Endothelial cell of umbilical vein (primary cell): ENCODE measurements around the gene NDUFS6. TPM values are rescaled to one million over a fixed set of nuclear protein-coding genes. Genes with fewer than 3 reads are reported as not detected.

ENCODE experiments used
- BruUV-seq: library from RNA; stranded (reverse); fragments of 400-500 nt; replicated peaks from 2 replicates; lab custom pipeline; 2021; lab: Mats Ljungman, UMichigan
- CTCF ChIA-PET: fragments of 300-600, 350-600 bp; sonication (Branson Sonifier 250); formaldehyde crosslinking; loops from one replicate; lab custom pipeline; 2021; ENCODE audit warnings: antibody characterized with exemption, inconsistent platforms; lab: Charles Lee
- POLR2A ChIA-PET: fragments of 300-600, 350-600 bp; sonication (Branson Sonifier 250); formaldehyde crosslinking; loops from one replicate; lab custom pipeline; 2021; ENCODE audit warnings: antibody characterized with exemption, inconsistent platforms; lab: Charles Lee
- DNase-seq: peaks from one replicate; pipeline ENCODE4 v3.0.0-alpha.2; 2011; ENCODE audit warnings: low read depth, low spot score
- FAIRE-seq: peaks from 2 replicates; lab custom pipeline; 2011; peaks lifted over from hg19 to GRCh38; lab: Jason Lieb, UNC
- H2AFZ ChIP-seq: 2 replicates; pipeline ENCODE4 v1.6.0; 2012; ENCODE audit warnings: low read depth, low read length, control low read depth, inconsistent platforms
- H3K27ac ChIP-seq: 2 replicates; pipeline ENCODE4 v1.5.1; 2011; ENCODE audit warnings: low read depth, mild to moderate bottlenecking, control low read depth, low read length, moderate library complexity; ENCODE audit not compliant: insufficient read depth
- H3K27me3 ChIP-seq, 2 experiments: 2 replicates each; pipeline versions ENCODE4 v1.6.0 to v1.6.1; 2011; ENCODE audit warnings: low read length in 2 of 2, mixed read lengths in 1 of 2; ENCODE audit not compliant: control insufficient read depth in 2 of 2, insufficient read depth in 2 of 2
- H3K36me3 ChIP-seq, 2 experiments: 2 replicates in 1 of 2; 3 replicates in 1 of 2; pipeline ENCODE4 v1.5.1; 2011; ENCODE audit warnings: low read length in 2 of 2, mild to moderate bottlenecking in 1 of 2, moderate library complexity in 1 of 2; ENCODE audit not compliant: control insufficient read depth in 2 of 2, insufficient read depth in 2 of 2; ENCODE audit errors: extremely low read depth in 1 of 2
- H3K4me1 ChIP-seq: 3 replicates; pipeline ENCODE4 v1.5.1; 2011; ENCODE audit warnings: mild to moderate bottlenecking, low read length; ENCODE audit not compliant: control insufficient read depth, insufficient read depth; ENCODE audit errors: extremely low read depth
- H3K4me2 ChIP-seq: 2 replicates; pipeline ENCODE4 v1.6.1; 2011; ENCODE audit warnings: low read length, control low read depth, mixed read lengths; ENCODE audit not compliant: insufficient read depth
- H3K4me3 ChIP-seq, 3 experiments: fragments of 200-600 bp in 1 of 3; sonication (generic), shearing (Covaris generic) in 1 of 3; replicated peaks in 1 of 3; 2 replicates each; pipeline ENCODE4 v1.5.1; 2011 to 2016; ENCODE audit warnings: control low read depth in 3 of 3, low read length in 3 of 3, mild to moderate bottlenecking in 2 of 3, inconsistent platforms in 1 of 3, low read depth in 1 of 3, moderate library complexity in 1 of 3; ENCODE audit not compliant: insufficient read depth in 1 of 3
- H3K79me2 ChIP-seq: 2 replicates; pipeline ENCODE4 v1.6.0; 2012; ENCODE audit warnings: low read length, inconsistent platforms; ENCODE audit not compliant: control insufficient read depth, insufficient read depth
- H3K9ac ChIP-seq: replicated peaks from 2 replicates; pipeline ENCODE3; 2011; ENCODE audit warnings: low read length, control low read depth; ENCODE audit not compliant: insufficient read depth; ENCODE audit errors: extremely low read depth
- H3K9me1 ChIP-seq: replicated peaks from 3 replicates; pipeline ENCODE4 v1.6.0; 2011; ENCODE audit warnings: mild to moderate bottlenecking, low read length; ENCODE audit not compliant: control insufficient read depth, insufficient read depth; ENCODE audit errors: extremely low read depth
- H3K9me3 ChIP-seq: replicated peaks from 2 replicates; pipeline ENCODE4 v1.5.1; 2012; ENCODE audit warnings: low read length, inconsistent platforms; ENCODE audit not compliant: control insufficient read depth, insufficient read depth
- H4K20me1 ChIP-seq: replicated peaks from 2 replicates; pipeline ENCODE3; 2011; ENCODE audit warnings: mild to moderate bottlenecking, low read length; ENCODE audit not compliant: control insufficient read depth, insufficient read depth; ENCODE audit errors: extremely low read depth
- CTCF ChIP-seq, 2 donors: IDR thresholded peaks; 1 replicate in 1 of 2; 2 replicates in 1 of 2; pipeline ENCODE4 v1.5.1; 2011; ENCODE audit warnings: low read length in 2 of 2, mild to moderate bottlenecking in 2 of 2, moderate library complexity in 2 of 2, control low read depth in 1 of 2, inconsistent platforms in 1 of 2, low read depth in 1 of 2; ENCODE audit not compliant: insufficient read depth in 1 of 2; ENCODE audit errors: extremely low read depth in 1 of 2
- EZH2 ChIP-seq: IDR thresholded peaks from 2 replicates; pipeline ENCODE4 v1.6.1; 2012; ENCODE audit warnings: borderline replicate concordance, low read depth, mild to moderate bottlenecking, moderate library complexity, low read length, inconsistent platforms; ENCODE audit not compliant: severe bottlenecking
- FOS ChIP-seq: IDR thresholded peaks from 2 replicates; pipeline ENCODE4 v1.6.1; 2011; ENCODE audit warnings: mild to moderate bottlenecking, low read length, moderate library complexity, borderline replicate concordance; ENCODE audit not compliant: insufficient read depth
- GATA2 ChIP-seq: IDR thresholded peaks from 2 replicates; pipeline ENCODE4 v1.7.0; 2011; ENCODE audit warnings: low read depth, mild to moderate bottlenecking, moderate library complexity, mixed read lengths, low read length; ENCODE audit not compliant: insufficient read length, insufficient read depth
- MYC ChIP-seq: IDR thresholded peaks from one replicate; pipeline ENCODE4 v1.6.1; 2011; ENCODE audit warnings: mild to moderate bottlenecking, low read depth, low read length
- POLR2A ChIP-seq: IDR thresholded peaks from 2 replicates; pipeline ENCODE4 v1.6.1; 2012; ENCODE audit warnings: low read depth, mild to moderate bottlenecking, control low read depth, low read length
- POLR2AphosphoS5 ChIP-seq: IDR thresholded peaks from 2 replicates; pipeline ENCODE4 v1.6.1; 2012; ENCODE audit warnings: low read depth, mild to moderate bottlenecking, control low read depth, low read length, moderate library complexity; ENCODE audit not compliant: insufficient read depth
- dilution Hi-C: fragments of 300-500 bp; cut with MboI; formaldehyde crosslinking; loops from one replicate; pipeline ENCODE4 v1.15.0; 2019; ENCODE audit warnings: low sequenced_read_pairs; ENCODE audit not compliant: extremely low pct_ligation_motif_present
- intact Hi-C: fragments of 100-400 bp; cut with micrococcal nuclease; formaldehyde crosslinking; loops from one replicate; pipeline ENCODE4 v1.10.0; 2022
- polyA plus RNA-seq, 4 experiments: library from polyadenylated mRNA; depleted of rRNA in 3 of 4; stranded (reverse) in 3 of 4; unstranded in 1 of 4; fragments of >200 nt; gene quantifications; 2 replicates each; pipeline versions ENCODE4 v1.2.1 to v1.2.3, GENCODE V29; 2011 to 2012; ENCODE audit warnings: missing spikeins in 1 of 4
- total RNA-seq: library from RNA; stranded (reverse); gene quantifications from 2 replicates; pipeline ENCODE4 v1.2.3, GENCODE V29; 2021

The NDUFS6 gene
- total and polyA plus RNA-seq, 2 donors (not counting 3 experiments of a cell fraction or from before 2014, with no cell fraction given): 42.5 to 127 TPM

GRCh38 chr5:1762883-1763547, 38.2 kb upstream of the NDUFS6 start:
- CTCF ChIA-PET: interaction anchor here (0.6 to 4.1 kb wide), 23 partner anchors 9 to 1840 kb away, joined by 3 to 84 read pairs (median 4); partner anchors contain the start of genes MRPL36 and NDUFS6
- Histone ChIP-seq H3K27me3 (peaks cover 0 to 2% of the 10 kb centered on the region in 2 experiments), H3K4me1 (no peaks in the 10 kb centered on the region), H2AFZ (no peak overlapping the region), H3K4me2 (no peak overlapping the region), H3K9me1 (no peaks in the 10 kb centered on the region), H3K9ac (no peak overlapping the region), H4K20me1 (no peaks in the 10 kb centered on the region), H3K9me3 (no peaks in the 10 kb centered on the region), H3K36me3 (no peaks in the 10 kb centered on the region), H3K79me2 (no peaks in the 10 kb centered on the region), H3K27ac (no peak overlapping the region), H3K4me3 (no peak overlapping the region)
- TF ChIP-seq FOS (no peak), EZH2 (no peak), POLR2AphosphoS5 (no peak), MYC (no peak), GATA2 (no peak), CTCF (IDR thresholded peaks at IDR 0.05; ENCODE audit: extremely low read depth in 1 of 2, insufficient read depth in 1 of 2, low read depth in 1 of 2, low read length in 2 of 2) (no peak), POLR2A (no peak)
- intact Hi-C loops (loop anchor here (1.0 kb wide), 3 partner anchors 36 to 275 kb away; partner anchors contain the start of gene MRPL36), dilution Hi-C loops (no loop called here)
- no peak for FAIRE-seq
- POLR2A ChIA-PET: no interaction called here
- BruUV-seq: no TSS peak
- DNase-seq: no peak
